ENCODE measurements around the gene SAG. TPM values are rescaled to one million over a fixed set of nuclear protein-coding genes. Genes with fewer than 3 reads are reported as not detected.

The SAG gene
- total and polyA plus RNA-seq, 12 donors: 0.06 to 0.20 TPM; not detected in 10

- peak overlapping the region in 1 of 5 donors; percentile 69 for H3K27ac ChIP-seq
- TF ChIP-seq CTCF (IDR thresholded peaks at IDR 0.05) (peak in 2 of 6 experiments; percentile 7 to 9), POLR2A (IDR thresholded peaks at IDR 0.05) (peak; percentile 30 to 31)
- peaks cover 11 to 37% of the 10 kb centered on the region in 2 donors for H3K4me1 ChIP-seq (replicated peaks in 1 of 2)
Observed at GRCh38 chr2:233354500-233354924, 46.9 kb downstream of the SAG start.

GRCh38 chr2:233354971-233355574 is 47.5 kb downstream of the SAG start:
- DNase-seq: peak in 6 of 7 donors; percentile 25 to 67 (median 44)
- Histone ChIP-seq H3K4me1 (replicated peaks in 1 of 2) (peaks cover 11 to 37% of the 10 kb centered on the region in 2 donors), H3K27ac (no peak overlapping the region), H3K4me3 (peak overlapping the region in 3 of 4 donors; percentile 14 to 85 (median 36)), H3K9me3 (replicated peaks in 1 of 3) (no peaks in the 10 kb centered on the region), H3K27me3 (no peaks in the 10 kb centered on the region), H3K36me3 (replicated peaks in 1 of 2) (no peaks in the 10 kb centered on the region)
- intact Hi-C loops (cut with DNase I): loop anchor here (5.0 kb wide), 1 partner anchor 87 kb away; no protein-coding TSS in a partner anchor
- TF ChIP-seq POLR2A (IDR thresholded peaks at IDR 0.05): no peak
- no peak for TF ChIP-seq CTCF (IDR thresholded peaks at IDR 0.05)
- 5 to 12% (median 6%) methylated on average over 15 to 46 of the region's 46 CpGs; no CpG with 5 or more reads in 1 of the 4 donors for WGBS, 4 donors

More at GRCh38 chr2:233354500-233354924, 46.9 kb downstream of the SAG start:
- 0% methylated on average over 60 to 77 of the region's 77 CpGs; no CpG with 5 or more reads in 2 of the 4 donors for WGBS, 4 donors
- Histone ChIP-seq H3K9me3 (replicated peaks in 1 of 3) (no peaks in the 10 kb centered on the region), H3K4me3 (peak overlapping the region in 1 of 4 donors; percentile 85), H3K27me3 (no peaks in the 10 kb centered on the region), H3K36me3 (replicated peaks in 1 of 2) (no peaks in the 10 kb centered on the region)
- intact Hi-C loops (cut with DNase I): loop anchor here in 1 of 2 donors (5.0 kb wide), 1 partner anchor 88 kb away; no protein-coding TSS in a partner anchor
- peak in 2 of 7 donors; percentile 45 to 52 for DNase-seq

GRCh38 chr2:233355916-233356315 is 48.3 kb downstream of the SAG start:
- no peak for TF ChIP-seq POLR2A (IDR thresholded peaks at IDR 0.05)
- Histone ChIP-seq H3K4me1 (replicated peaks in 1 of 2) (peaks cover 11 to 31% of the 10 kb centered on the region in 2 donors), H3K36me3 (replicated peaks in 1 of 2) (no peaks in the 10 kb centered on the region), H3K4me3 (no peak overlapping the region), H3K27me3 (no peaks in the 10 kb centered on the region), H3K27ac (no peak overlapping the region), H3K9me3 (replicated peaks in 1 of 3) (no peaks in the 10 kb centered on the region)
- WGBS, 4 donors: 95 to 97% (median 96%) methylated on average over 10 of the region's 10 CpGs
- intact Hi-C loops (cut with DNase I): loop anchor here in 1 of 2 donors (5.0 kb wide), 1 partner anchor 86 kb away; no protein-coding TSS in a partner anchor
- peak in 1 of 7 donors; percentile 37 for DNase-seq

GRCh38 chr2:233356546-233357308 is 49.1 kb downstream of the SAG start:
- Histone ChIP-seq H3K27ac (no peak overlapping the region), H3K36me3 (replicated peaks in 1 of 2) (no peaks in the 10 kb centered on the region), H3K4me3 (no peak overlapping the region), H3K27me3 (no peaks in the 10 kb centered on the region), H3K9me3 (replicated peaks in 1 of 3) (no peaks in the 10 kb centered on the region), H3K4me1 (replicated peaks in 1 of 2) (peaks cover 11 to 23% of the 10 kb centered on the region in 2 donors)
- no peak for TF ChIP-seq POLR2A (IDR thresholded peaks at IDR 0.05)
- TF ChIP-seq CTCF (IDR thresholded peaks at IDR 0.05): no peak
- DNase-seq: peak in 3 of 7 donors; percentile 18 to 57 (median 26)
- intact Hi-C loops (cut with DNase I): loop anchor here in 1 of 2 donors (5.0 kb wide), 1 partner anchor 86 kb away; no protein-coding TSS in a partner anchor
- WGBS, 4 donors: 61 to 74% (median 68%) methylated on average over 4 of the region's 4 CpGs

All from adrenal gland (tissue), 12 donors.